ENCODE results near the gene GLO1.

The GLO1 gene

GRCh38 chr6:38702558-38703397, at the start of gene GLO1:
TSS of gene GLO1 (minus strand) at chr6:38703145. CDS start at chr6:38703054, 91 bp downstream.
- DNase-seq = peak; percentile 83

GRCh38 chr6:38750968-38751615, 48.1 kb upstream of the GLO1 start:
- DNase-seq = no peak

GRCh38 chr6:38749473-38749872, 46.5 kb upstream of the GLO1 start:
- no peak for DNase-seq

GRCh38 chr6:38739532-38739931, 36.6 kb upstream of the GLO1 start:
- DNase-seq = no peak

- DNase-seq = no peak
These were observed 35.3 kb upstream of the GLO1 start for GRCh38 chr6:38738261-38738660.

- DNase-seq = no peak
These were observed 34.0 kb upstream of the GLO1 start for GRCh38 chr6:38736951-38737350.

GRCh38 chr6:38730140-38730862, 27.4 kb upstream of the GLO1 start:
- no peak for DNase-seq

GRCh38 chr6:38728203-38728602, 25.3 kb upstream of the GLO1 start:
- no peak for DNase-seq

GRCh38 chr6:38725414-38726183, 22.7 kb upstream of the GLO1 start:
- no peak for DNase-seq

GRCh38 chr6:38724343-38724742, 21.4 kb upstream of the GLO1 start:
- no peak for DNase-seq

- no peak for DNase-seq
These were observed 20.8 kb upstream of the GLO1 start for GRCh38 chr6:38723783-38724182.

- DNase-seq = no peak
These were observed 19.9 kb upstream of the GLO1 start for GRCh38 chr6:38722727-38723334.

GRCh38 chr6:38722038-38722437, 19.1 kb upstream of the GLO1 start:
- DNase-seq = no peak

- DNase-seq = no peak
These were observed 17.4 kb upstream of the GLO1 start for GRCh38 chr6:38720295-38720694.

- DNase-seq = no peak
These were observed 16.4 kb upstream of the GLO1 start for GRCh38 chr6:38719358-38719757.

GRCh38 chr6:38716825-38717224, 13.9 kb upstream of the GLO1 start:
- DNase-seq = no peak

GRCh38 chr6:38715016-38715689, 12.2 kb upstream of the GLO1 start, which contains the start of gene DNAH8:
TSS of gene DNAH8 (plus strand) at chr6:38715311. CDS start at chr6:38722810, 7,499 bp downstream.
- DNase-seq = no peak

- no peak for DNase-seq
These were observed 11.5 kb upstream of the GLO1 start for GRCh38 chr6:38714239-38715015.

GRCh38 chr6:38713812-38714211, 10.9 kb upstream of the GLO1 start:
- no peak for DNase-seq

- DNase-seq = no peak
These were observed 5.6 kb upstream of the GLO1 start for GRCh38 chr6:38708496-38708895.

- DNase-seq = no peak
These were observed 3.0 kb upstream of the GLO1 start for GRCh38 chr6:38705924-38706323.
